Peyer's patch (tissue), 4 donors: ENCODE results near the gene MFSD6L.

ENCODE experiments used
- CTCF ChIP-seq, 6 experiments: fragments of 450-650 bp in 4 of 6; fragments of 200-600 bp in 2 of 6; sonication (generic) in 1 of 6; IDR thresholded peaks; one replicate each; pipeline ENCODE4 v1.5.1; 2017 to 2019; ENCODE audit warnings: antibody characterized with exemption in 6 of 6, mild to moderate bottlenecking in 3 of 6, moderate library complexity in 1 of 6
- POLR2A ChIP-seq, 2 donors: fragments of 450-650 bp; IDR thresholded peaks; one replicate each; pipeline ENCODE4 v1.5.1; 2017; ENCODE audit warnings: antibody characterized with exemption in 2 of 2, mild to moderate bottlenecking in 2 of 2, moderate library complexity in 2 of 2

- no peak for TF ChIP-seq POLR2A (IDR thresholded peaks at IDR 0.05)
- TF ChIP-seq CTCF (IDR thresholded peaks at IDR 0.05): no peak
These were observed 7.8 kb downstream of the MFSD6L start for GRCh38 chr17:8791248-8791909.
